ENCODE results near the gene LAIR1.
"Not testable (repeated sequence)": the region's sequence is repeated elsewhere in the genome, so short reads cannot be mapped to it uniquely, and the experiment has no call there.

LAIR1 gene

GRCh38 chr19:54338521-54338920 lies 26.2 kb downstream of the LAIR1 start:
- DNase-seq: no peak

DNA sequence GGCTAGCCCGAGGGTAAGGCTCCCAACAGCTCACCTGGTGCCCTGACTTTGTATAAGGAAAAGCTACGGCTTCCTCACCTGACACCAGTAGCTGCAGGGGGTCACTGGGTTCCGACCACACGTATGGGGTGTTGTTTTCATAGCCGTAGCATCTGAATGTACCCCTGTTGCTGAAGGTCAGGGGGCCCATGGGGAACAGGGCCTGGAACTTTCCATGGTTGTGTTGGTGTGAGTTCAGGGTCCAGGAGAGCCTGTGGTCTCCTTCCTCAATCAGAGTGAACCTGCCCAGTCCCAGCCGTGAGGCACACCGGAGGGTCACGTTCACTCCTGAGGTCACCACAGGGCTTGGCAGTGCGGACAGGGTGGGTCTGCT lies 26.9 kb downstream of the LAIR1 start:
- DNase-seq: no peak

DNA sequence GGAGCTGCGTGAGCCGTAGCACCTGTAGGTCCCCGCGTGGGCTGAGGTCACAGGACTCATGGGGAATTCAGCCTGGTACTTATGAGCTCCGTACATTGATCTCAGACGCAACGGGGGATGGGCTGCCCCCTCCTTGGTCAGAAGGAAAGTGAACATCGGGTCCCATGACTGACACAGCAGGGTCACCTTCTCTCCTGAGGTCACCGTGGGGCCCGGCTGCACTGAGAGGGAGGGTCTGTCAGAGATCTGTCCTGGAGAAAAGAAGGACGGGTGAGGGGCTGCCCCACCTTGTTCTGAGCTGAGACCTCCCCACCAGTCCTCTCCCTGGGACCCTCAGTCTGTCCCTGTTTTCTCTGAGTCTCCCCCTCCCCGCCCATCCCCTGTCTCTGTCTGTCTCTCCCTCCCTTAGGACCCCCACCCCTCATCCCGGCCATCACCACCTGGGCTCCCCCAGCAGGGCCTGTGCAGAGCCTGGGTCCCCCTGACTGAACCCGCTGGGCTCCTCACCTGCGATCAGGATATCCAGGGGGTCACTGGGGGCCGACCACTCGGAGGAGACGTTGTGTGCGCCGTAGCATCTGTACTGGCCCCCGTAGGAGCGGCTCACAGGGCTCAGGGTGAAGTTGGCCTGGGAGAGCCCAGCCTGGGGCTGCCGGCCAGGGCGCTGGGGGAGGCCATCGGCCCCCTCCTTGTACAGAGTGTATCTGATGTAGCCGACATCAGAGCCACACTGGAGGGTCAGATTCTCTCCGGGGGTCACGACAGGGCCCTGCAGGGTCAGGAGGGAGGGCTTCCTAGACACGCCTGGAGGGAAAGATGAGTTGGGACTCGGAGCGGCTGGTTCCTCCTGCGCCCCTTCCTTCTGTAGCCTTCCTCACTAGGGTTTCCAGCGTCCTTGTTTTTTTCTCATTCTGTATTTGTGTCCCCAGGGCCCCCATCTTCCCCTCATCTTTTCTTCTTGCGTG lies 27.6 kb downstream of the LAIR1 start:
- no peak for DNase-seq

- DNase-seq: no peak
Observed at GRCh38 chr19:54335979-54336892, 28.5 kb downstream of the LAIR1 start.

DNA sequence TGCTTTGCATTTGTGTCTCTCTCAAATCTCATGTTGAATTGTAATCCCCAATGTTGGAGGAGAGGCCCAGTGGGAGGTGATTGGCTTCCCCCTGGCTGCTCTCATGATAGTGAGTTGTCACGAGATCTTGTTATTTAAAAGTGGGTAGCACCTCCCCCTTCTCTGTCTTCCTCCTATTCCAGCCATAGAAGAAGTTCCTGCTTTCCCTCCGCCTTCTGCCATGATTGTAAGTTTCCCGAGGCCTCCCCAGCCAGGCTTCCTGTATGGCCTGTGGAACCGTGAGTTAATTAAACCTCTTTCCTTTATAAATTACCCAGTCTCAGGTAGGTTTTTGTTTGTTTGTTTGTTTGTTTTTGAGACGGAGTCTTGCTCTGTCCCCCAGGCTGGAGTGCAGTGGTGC lies 29.6 kb downstream of the LAIR1 start:
- DNase-seq: no peak

DNA sequence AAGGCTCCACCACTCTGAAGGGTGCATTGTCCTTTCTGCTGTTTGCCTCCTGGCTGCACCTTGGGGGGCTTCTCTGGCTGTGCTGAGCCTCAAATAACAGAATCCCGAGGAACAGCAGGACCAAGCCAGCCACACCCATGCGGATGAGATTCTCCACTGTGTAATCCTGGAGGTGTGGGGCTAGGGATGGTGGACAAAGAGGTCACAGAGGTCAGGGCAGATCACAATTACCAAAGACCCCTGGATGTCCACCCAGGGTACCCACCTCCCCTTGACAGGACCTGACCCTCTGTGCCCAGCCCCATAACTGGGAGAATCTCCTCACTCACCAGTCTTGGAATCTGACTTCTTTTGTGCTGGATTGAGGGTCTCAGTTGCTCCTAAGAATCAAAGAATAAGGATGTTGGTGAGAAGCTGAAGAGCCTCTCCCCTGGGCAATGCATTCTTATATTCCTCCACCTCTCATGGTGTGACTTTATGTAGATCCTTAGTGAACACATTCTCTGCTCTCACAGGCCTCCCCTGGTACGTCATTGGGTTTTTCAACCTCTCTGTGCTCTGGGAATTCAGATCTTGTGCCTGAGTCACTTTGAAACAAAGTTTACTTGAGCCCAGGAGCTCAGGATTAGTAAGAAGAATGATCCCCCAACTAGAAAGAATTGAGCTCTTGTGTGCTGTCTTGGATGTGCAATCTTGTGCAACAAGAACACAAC lies 31.0 kb downstream of the LAIR1 start:
- no peak for DNase-seq

DNA sequence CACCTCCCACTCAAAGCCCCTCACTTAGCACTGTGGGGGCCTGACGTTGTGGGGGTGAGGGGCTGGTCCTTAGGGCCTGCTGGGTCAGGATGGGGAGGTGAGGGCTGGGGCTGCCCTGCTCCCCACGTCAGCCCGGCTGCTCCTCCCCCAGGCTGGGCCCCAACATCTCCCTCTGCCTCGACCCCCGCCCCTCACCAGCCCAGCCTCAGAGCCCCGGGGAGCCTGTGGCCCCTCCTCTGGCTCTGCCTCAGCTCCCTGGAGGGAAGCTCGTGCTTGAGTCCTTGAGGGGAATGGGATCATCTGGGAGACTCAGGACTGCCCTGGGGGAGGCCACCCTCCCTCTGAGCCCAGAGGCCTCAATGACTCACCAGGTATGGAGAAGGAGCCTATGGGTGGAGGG lies 32.6 kb downstream of the LAIR1 start:
- DNase-seq: no peak

GRCh38 chr19:54331626-54332025 lies 33.1 kb downstream of the LAIR1 start:
- DNase-seq: no peak

DNA sequence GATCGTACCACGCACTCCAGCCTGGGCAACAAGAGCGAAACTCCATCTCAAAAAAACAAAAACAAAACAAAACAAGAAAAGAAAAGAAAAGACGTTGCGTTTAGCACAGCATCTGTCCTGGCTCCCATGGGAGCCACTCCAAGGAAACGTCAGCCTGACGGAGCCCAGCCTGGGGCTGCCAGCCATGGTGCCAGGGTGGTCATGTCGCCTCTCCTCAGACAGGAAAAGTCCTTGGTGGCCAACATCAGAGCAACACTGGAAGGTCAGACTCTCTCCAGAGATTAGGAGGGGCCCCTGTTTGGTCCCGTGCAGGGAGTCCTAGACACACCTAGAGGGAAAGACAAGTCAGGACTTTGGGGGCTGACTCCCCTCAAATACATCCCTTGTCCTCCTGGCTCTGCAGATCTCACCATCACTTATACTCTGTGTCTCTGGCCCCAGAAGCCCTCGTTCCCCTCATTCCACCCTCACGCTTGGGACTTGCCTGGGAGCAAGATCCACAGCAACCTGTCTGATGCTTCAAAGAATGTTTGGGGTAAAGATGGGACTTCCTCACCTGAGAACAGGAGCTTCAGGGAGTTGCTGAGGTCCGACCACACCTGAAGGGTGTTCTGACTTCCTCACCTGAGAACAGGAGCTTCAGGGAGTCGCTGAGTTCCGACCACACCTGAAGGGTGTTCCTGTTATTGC lies 35.1 kb downstream of the LAIR1 start:
- no peak for DNase-seq

- DNase-seq: not testable (repeated sequence)
Observed at GRCh38 chr19:54328781-54329180, 36.0 kb downstream of the LAIR1 start.

GRCh38 chr19:54325631-54326030 lies 39.1 kb downstream of the LAIR1 start:
- no peak for DNase-seq

DNA sequence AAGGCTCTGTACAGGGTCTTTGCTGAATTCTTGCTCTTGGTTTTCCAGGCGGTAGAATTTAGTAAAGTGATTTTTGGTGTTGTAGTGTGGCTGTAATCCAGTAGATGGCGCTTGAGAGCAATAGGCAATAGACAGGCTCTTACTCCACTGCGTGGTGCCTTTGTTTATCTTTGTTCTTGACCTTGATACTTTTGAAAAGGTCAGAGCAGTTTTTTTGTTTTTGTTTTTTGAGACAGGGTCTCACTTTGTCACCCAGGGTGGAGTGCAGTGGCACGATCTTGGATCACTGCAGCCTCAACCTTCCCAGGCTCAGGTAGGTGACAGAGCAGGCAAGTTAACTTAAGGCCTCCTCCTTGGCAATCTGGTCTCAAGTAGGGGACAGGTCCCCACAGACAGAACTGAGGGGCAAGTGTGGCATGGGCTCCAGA lies 39.5 kb downstream of the LAIR1 start:
- DNase-seq: peak; percentile 43

DNA sequence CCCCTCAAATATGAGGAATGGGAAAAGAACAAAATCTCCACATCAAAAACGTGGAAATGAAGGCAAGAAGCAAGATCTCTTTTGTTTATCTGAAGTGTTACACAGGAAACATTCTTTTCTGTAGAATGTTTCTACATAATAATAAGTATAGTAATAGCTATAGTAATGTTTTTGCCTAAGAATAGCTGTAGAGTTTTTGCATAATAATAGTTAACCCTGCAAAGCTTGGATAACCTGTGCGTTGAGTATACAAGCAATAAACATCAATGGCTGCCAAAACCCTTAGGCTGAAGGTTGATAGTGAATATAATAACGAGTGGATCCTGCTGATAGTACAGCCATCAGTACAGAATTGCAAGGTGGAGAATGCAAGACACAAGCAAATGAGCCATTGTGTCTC lies 40.7 kb downstream of the LAIR1 start:
- DNase-seq: no peak

- not testable (repeated sequence) for DNase-seq
Observed at GRCh38 chr19:54322934-54323333, 41.8 kb downstream of the LAIR1 start.

- not testable (repeated sequence) for DNase-seq
Observed at GRCh38 chr19:54322295-54322694, 42.4 kb downstream of the LAIR1 start.

DNA sequence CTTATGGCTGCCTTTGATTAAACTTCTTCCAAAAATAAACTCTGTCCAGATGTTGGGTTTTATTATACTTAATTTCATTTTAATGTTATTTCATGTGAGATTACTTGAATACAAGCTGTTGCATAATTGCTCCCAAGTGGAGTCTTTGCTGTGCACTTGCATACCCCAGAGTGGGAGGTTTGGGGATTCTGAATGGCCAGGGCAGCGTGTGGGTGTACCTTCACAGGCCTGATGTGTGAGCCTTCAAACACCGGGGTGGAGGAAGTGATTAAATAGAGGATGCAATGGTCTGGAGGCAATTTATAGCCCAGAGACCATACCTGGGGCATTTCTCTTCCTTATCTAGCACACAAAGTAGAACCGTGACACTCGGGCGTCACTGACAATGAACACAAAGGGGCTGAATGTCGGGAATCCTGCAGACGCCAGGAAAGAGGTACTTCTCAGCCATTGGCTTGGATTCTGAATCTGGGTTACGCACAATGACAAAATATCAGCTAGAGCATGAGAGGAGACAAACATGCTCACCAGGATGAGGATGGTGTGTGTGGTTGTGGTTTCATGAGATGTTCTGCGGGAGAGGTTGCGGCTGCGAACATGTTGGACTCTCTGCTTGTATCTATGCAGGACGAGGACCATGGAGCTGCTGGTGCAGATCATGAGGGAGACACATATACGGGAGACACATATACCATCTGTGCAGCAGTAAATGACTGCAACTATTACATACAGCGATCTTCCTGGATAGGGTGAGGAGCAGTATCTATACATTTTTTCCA lies 44.6 kb downstream of the LAIR1 start:
- no peak for DNase-seq

DNA sequence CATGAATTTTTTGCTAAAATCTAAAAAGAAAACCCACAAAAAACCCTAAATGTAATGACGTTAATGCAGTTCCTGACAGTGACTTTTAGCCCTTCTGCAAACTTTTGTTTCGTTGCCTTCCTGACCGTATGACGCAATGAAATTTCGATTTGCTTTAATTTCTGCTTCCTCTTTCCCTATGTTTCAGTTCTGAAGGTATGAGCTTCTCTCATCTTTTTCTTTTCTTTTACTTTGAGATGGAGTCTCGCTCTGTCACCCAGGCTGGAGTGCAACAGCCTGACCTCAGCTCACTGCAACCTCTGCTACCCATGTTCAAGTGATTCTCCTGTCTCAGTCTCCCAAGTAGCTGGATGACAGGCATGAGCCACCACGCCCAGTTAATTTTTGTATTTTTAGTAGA lies 45.7 kb downstream of the LAIR1 start:
- DNase-seq: no peak

DNA sequence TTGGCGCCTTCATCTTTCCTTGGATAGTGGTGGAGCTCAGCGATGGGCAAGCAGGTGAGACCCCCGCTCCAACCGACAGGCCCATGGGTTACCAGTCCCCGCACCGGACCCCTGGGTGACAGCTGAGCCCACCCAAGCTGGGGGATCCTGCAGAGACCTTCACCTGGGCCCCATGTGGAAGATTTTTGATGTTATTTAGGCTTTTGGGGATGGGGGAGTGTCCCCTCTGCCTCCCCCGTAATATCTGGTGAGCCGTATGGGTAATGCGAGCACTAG lies 46.8 kb downstream of the LAIR1 start:
- no peak for DNase-seq

DNA sequence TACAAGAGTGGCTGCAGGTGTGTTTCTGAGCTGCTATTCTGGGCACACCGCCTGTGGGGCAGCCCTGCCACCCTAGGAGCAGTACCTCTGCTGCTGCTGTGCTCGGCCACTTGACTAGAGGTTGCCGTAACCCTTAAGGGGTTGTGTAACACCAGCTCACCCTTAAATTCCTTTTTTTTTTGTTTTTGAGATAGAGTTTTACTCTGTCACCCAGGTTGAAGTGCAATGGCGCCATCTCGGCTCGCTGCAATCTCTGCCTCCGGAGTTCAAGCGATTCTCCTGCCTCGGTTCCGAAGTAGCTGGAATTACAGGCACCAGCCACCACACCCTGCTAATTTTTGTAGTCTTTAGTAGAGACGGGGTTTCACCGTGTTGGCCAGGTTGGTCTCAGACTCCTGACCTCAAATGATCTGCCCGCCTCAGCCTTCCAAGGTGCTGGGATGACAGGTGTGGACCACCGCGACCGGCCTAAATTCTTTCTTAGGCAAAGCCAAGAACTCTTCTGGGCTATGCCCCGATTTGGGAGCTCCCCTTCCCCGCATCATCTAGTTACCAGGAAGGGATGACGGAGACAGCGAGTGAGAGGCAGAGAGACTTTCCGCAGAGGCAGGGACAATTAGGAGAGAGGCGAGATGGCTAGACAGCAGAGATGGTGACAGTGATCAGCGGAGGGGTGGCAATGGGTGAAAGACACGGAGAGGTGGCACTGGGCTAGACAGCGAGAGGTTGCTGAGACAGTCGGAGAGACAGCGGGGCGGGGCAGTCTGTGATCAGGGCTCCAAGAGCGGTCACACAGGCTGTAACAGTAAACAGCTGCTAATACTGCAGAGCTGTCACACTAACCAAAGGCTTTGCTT lies 47.4 kb downstream of the LAIR1 start:
- DNase-seq: no peak

DNA sequence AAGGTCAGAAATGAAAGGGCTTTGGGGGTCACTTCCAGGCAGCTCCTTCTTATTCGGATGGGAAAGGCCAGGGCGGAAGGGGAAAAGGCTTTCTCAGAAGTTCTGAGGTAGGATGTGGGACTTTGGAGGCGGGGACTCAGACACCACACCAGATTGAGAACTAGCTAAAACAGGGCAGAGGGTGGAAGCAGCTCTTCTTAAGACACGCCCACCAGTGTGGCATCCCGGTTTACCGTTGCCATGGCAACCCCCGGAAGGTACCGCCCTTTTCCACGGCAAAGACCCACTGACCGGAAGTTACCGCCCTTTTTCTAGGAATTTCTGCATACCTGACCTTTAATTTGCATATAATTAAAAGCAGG lies 48.0 kb downstream of the LAIR1 start:
- DNase-seq: no peak

GRCh38 chr19:54315956-54316355 lies 48.8 kb downstream of the LAIR1 start:
- no peak for DNase-seq

Data from effector CD4-positive, alpha-beta T cell (primary cell).